NCI-H774 (cell line): ENCODE data around the gene SLC11A1.

Source experiments
- DNase-seq: peaks from one replicate; lab custom pipeline; 2025; lab: John Stamatoyannopoulos, UW

SLC11A1 gene

GRCh38 chr2:218393750-218394290 lies 11.7 kb downstream of the SLC11A1 start:
- DNase-seq = no peak

GRCh38 chr2:218394298-218395089 lies 12.4 kb downstream of the SLC11A1 start:
- DNase-seq = no peak

- DNase-seq = no peak
Measured at GRCh38 chr2:218395090-218395444, 13.0 kb downstream of the SLC11A1 start.

- no peak for DNase-seq
Measured at GRCh38 chr2:218395456-218395825, 13.4 kb downstream of the SLC11A1 start.

GRCh38 chr2:218395826-218396687 lies 14.0 kb downstream of the SLC11A1 start:
- DNase-seq = peak; percentile 96

- DNase-seq = peak; percentile 84
Measured at GRCh38 chr2:218396688-218397462, 14.8 kb downstream of the SLC11A1 start.

- DNase-seq = no peak
Measured at GRCh38 chr2:218397463-218397819, 15.4 kb downstream of the SLC11A1 start.

- peak; percentile 52 for DNase-seq
Measured at GRCh38 chr2:218397820-218398436, 15.9 kb downstream of the SLC11A1 start.

- peak; percentile 74 for DNase-seq
Measured at GRCh38 chr2:218398437-218399390, 16.6 kb downstream of the SLC11A1 start.

GRCh38 chr2:218399391-218400166 lies 17.5 kb downstream of the SLC11A1 start, which contains the start of gene CTDSP1:
CTDSP1 (plus strand) TSS chr2:218399868; CDS start chr2:218400091, 223 bp downstream.
- DNase-seq = peak; percentile 89

GRCh38 chr2:218400167-218400929 lies 18.3 kb downstream of the SLC11A1 start:
- no peak for DNase-seq

- no peak for DNase-seq
Measured at GRCh38 chr2:218400930-218401881, 19.1 kb downstream of the SLC11A1 start.

- DNase-seq = no peak
Measured at GRCh38 chr2:218401890-218402289, 19.8 kb downstream of the SLC11A1 start.

- no peak for DNase-seq
Measured at GRCh38 chr2:218402491-218402901, 20.4 kb downstream of the SLC11A1 start.

GRCh38 chr2:218402911-218403411 lies 20.9 kb downstream of the SLC11A1 start:
- no peak for DNase-seq

GRCh38 chr2:218403810-218404209 lies 21.7 kb downstream of the SLC11A1 start:
- no peak for DNase-seq

- no peak for DNase-seq
Measured at GRCh38 chr2:218404351-218405085, 22.4 kb downstream of the SLC11A1 start.
